IPS DF 6.9 (cell line): Measurements from ENCODE around the gene RCAN3.

Experiments used
- DNase-seq: peaks from one replicate; pipeline ENCODE4 v3.0.0-alpha.2; 2013; ENCODE audit warnings: low read depth, low spot score
- H3K27ac ChIP-seq: one replicate; pipeline ENCODE4 v1.5.1; 2013; ENCODE audit warnings: low read length, control low read depth
- H3K27me3 ChIP-seq: 2 replicates; pipeline ENCODE4 v1.6.1; 2013; ENCODE audit warnings: mild to moderate bottlenecking, low read length; ENCODE audit not compliant: control insufficient read depth, insufficient read depth
- H3K36me3 ChIP-seq: 2 replicates; pipeline ENCODE4 v1.6.1; 2013; ENCODE audit warnings: low read length; ENCODE audit not compliant: control insufficient read depth, insufficient read depth
- H3K4me1 ChIP-seq: 2 replicates; pipeline ENCODE4 v1.6.1; 2013; ENCODE audit warnings: low read length; ENCODE audit not compliant: control insufficient read depth, insufficient read depth
- H3K4me3 ChIP-seq: 2 replicates; pipeline ENCODE4 v1.5.1; 2013; ENCODE audit warnings: mild to moderate bottlenecking, low read length
- H3K9me3 ChIP-seq: 2 replicates; pipeline ENCODE4 v1.6.1; 2013; ENCODE audit warnings: low read length, inconsistent platforms; ENCODE audit not compliant: control insufficient read depth, insufficient read depth
- WGBS: extraction: QIAGEN DNeasy Blood & Tissue Kit; methylation state at CpG from one replicate; pipeline ENCODE4 v1.1.7; 2013; ENCODE audit warnings: mixed read lengths, missing lambda C conversion rate; ENCODE audit not compliant: insufficient read length, insufficient coverage; 5-methylcytosine and 5-hydroxymethylcytosine counted together

The RCAN3 gene

DNA sequence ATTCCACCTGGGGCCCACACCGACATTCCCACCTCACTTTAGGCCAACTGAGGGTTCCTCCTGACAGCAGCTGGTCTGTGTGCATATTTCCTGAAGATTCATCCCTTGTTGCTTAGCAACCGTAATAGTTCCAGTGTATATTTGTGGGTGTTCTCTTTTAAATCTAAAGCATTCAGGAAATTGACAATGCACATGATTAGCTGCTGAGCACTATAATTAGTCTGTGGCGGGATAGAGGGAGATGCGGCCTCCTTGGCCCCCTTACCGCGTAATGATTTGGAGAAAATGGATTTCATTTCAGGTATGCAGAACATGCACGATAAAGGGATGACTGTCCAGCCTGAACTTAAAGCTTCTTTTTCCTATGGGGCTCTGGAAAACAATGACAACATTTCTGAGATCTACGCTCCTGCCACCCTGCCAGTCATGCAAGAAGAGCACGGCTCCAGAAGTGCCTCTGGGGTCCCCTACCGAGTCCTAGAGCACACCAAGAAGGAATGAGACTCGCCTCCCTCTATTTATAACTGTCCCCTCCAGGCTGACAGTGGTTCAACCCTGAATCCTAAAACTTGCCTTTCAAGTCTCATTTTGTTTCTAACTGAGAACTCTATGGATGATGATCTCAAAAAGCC is 33.8 kb upstream of the RCAN3 start:
- WGBS = no CpG with 5 or more reads among the region's 11 CpGs
- H3K36me3 ChIP-seq = no peaks in the 10 kb centered on the region
- no peak overlapping the region for H3K27ac ChIP-seq
- H3K27me3 ChIP-seq = no peaks in the 10 kb centered on the region
- H3K4me1 ChIP-seq = peaks cover 4% of the 10 kb centered on the region; the same call in 1 of the 2 replicates
- H3K4me3 ChIP-seq = no peak overlapping the region
- DNase-seq = no peak
- H3K9me3 ChIP-seq = no peaks in the 10 kb centered on the region

DNA sequence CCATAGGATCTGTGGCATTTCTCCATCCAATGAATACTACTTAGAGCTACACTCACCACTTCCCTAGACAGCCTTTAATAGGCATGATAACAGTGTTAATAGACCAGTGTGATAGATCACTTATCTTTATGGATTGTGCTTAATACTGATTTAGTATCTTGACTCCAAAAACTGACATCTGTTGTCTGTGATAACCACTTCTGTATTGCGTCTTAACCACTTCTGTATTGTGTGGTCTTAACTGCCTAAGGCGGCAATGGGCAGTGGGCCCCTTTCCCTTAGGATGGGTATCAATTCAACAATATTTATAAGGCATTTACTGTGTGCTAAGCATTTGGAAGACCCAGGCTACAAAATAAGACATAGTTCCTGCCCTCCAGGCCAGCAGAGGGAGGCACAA is 32.0 kb upstream of the RCAN3 start:
- Histone ChIP-seq H3K27ac (no peak overlapping the region), H3K36me3 (no peaks in the 10 kb centered on the region)
- WGBS = no CpG with 5 or more reads among the region's 2 CpGs

DNA sequence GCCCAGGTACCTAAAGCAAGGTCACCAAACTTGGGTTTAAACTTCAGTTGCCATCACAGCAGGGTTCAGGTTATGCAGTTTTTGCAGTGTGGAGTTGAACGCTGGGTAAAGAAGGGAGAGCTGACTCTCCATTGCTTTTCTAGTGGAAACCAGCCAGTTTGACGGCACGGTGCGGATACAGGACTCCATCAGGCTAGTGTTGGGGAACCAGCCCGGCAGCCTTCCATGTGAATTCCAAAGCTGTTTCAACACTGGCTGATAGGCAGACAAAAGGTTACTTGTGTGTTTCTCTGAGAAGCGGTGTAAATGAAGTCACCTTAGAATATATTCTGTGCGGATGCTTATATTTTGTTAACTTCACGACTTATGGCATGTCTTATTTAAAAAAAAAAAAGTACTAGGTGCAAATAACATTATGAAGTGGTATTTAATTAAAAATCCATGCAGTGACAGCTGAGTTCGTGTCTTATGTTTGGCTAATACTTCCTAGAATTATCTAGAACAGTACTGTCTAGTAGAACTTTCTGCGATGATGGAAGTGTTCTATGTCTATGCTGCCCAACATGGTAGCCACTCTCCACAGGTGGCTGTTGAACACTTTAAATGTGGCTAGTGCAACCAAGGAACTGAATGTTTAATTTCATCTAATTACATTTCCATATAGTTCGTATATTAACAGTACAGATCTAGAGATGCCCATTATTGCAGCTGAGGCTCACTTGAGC is 29.9 kb upstream of the RCAN3 start:
- WGBS = no CpG with 5 or more reads among the region's 11 CpGs
- Histone ChIP-seq H3K27me3 (no peaks in the 10 kb centered on the region), H3K9me3 (no peaks in the 10 kb centered on the region), H3K4me3 (no peak overlapping the region), H3K4me1 (peaks cover 1% of the 10 kb centered on the region; the same call in 1 of the 2 replicates), H3K36me3 (no peaks in the 10 kb centered on the region), H3K27ac (no peak overlapping the region)
- no peak for DNase-seq

More for the DNA sequence above, 32.0 kb upstream of the RCAN3 start:
- Histone ChIP-seq H3K27me3 (no peaks in the 10 kb centered on the region), H3K4me1 (peaks cover 2% of the 10 kb centered on the region; the same call in 1 of the 2 replicates), H3K4me3 (no peak overlapping the region), H3K9me3 (no peaks in the 10 kb centered on the region)
- no peak for DNase-seq

DNA sequence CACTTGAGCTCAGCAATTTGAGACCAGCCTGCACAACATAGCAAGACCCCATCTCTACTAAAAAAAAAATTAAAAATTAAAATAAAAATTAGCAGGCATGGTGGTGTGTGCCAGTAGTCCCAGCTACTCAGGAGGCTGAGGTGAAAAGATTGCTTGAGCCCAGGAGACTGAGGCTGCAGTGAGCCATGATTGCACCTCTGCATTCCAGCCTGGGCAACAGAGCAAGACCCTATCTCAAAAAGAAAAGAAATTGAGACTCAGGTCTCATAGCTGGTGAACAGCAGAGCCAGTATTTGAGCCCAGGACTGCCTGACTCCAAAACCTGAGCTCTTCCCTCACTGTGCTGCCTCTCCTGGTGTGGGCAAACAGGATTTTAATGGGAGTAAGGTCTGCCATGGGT is 28.4 kb upstream of the RCAN3 start:
- no peak overlapping the region for H3K4me3 ChIP-seq
- peaks cover 1% of the 10 kb centered on the region; the same call in 1 of the 2 replicates for H3K4me1 ChIP-seq
- no peaks in the 10 kb centered on the region for H3K9me3 ChIP-seq
- H3K27ac ChIP-seq = no peak overlapping the region
- DNase-seq = no peak
- H3K36me3 ChIP-seq = no peaks in the 10 kb centered on the region
- no peaks in the 10 kb centered on the region for H3K27me3 ChIP-seq

DNA sequence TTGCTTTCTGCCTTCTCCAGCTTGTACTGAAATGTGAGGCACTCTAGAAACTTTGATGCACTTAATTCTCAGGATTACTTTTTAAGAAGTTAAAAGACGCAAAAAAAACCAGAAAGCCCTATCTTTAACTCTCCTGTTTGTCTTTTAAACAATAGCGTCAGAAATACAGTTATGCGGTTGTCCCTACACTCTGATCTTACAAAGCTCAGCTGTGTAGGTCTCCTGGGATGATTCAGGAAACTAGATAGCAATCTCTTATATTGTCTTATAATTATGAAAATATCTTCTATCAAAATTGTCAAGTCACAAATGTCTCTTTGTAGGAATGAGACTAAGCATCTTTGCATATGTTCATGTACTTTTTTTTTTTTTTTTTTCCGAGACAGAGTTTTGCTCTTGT is 26.9 kb upstream of the RCAN3 start:
- WGBS = no CpG with 5 or more reads among the region's 4 CpGs
- H3K9me3 ChIP-seq = no peaks in the 10 kb centered on the region
- H3K4me3 ChIP-seq = no peak overlapping the region
- no peak overlapping the region for H3K27ac ChIP-seq
- H3K4me1 ChIP-seq = peaks cover 1% of the 10 kb centered on the region; the same call in 1 of the 2 replicates
- no peak for DNase-seq
- H3K36me3 ChIP-seq = no peaks in the 10 kb centered on the region
- no peaks in the 10 kb centered on the region for H3K27me3 ChIP-seq

DNA sequence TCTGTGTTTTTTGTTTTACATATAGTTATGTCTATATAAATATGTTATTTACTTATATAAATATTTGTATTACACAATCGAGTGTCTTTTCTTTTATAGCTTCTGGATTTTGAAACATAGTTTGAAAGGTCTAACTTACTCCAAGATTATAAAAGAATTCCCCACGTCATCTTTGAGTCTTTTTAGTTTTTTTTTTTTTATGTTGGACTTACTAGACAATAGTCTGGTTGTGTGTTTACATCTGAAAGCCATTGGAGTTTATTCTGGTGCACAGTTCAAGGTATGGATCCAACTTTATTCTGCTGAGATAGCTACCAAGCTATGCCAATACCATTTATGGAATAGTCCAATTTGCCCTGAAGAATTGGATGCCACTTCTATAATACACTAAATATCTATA is 26.1 kb upstream of the RCAN3 start:
- Histone ChIP-seq H3K36me3 (no peaks in the 10 kb centered on the region), H3K4me3 (no peak overlapping the region), H3K27me3 (no peaks in the 10 kb centered on the region), H3K27ac (no peak overlapping the region), H3K4me1 (peaks cover 1% of the 10 kb centered on the region; the same call in 1 of the 2 replicates), H3K9me3 (no peaks in the 10 kb centered on the region)
- no CpG with 5 or more reads among the region's 2 CpGs for WGBS
- no peak for DNase-seq

DNA sequence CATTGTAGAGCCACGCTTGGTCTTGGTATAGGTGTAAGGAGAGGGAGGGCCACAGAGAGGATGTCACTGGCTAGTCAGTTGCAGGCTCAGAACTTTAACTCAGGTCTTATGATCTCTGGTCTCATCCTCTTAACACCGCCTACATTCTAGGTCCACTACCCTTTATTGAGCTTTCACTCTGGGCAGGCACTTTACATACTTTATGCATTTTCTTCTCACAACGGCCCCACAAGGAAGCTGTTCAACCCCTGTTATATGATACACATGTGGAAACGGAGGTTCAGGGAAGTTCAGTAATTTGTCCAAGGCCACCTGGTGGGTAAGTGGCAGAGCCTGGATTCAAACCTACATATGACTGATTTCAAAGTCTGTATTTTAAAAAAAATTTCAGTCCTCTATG is 25.3 kb upstream of the RCAN3 start:
- no peaks in the 10 kb centered on the region for H3K36me3 ChIP-seq
- no peaks in the 10 kb centered on the region for H3K4me1 ChIP-seq
- no CpG with 5 or more reads among the region's 4 CpGs for WGBS

DNA sequence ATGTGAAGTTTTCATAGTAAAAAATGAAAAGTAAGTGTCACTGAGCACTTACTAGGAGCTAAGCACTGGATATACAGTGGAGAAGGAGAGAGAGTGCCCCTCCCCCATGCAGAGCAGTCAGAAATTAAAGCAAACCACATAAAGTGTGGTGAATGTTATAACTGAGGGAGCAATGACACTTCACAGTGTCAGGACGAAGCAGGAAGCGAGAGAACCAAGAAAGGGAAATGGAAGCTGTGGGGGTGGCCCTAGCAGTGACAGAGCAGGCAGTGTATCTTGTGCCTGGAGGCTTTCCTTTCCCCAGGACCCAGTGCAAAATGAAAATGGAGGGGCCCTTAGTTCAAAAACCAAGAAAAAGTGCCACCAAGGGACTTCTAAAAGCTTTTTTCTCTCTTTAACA is 21.5 kb upstream of the RCAN3 start:
- DNase-seq = no peak
- no peaks in the 10 kb centered on the region for H3K36me3 ChIP-seq
- H3K9me3 ChIP-seq = no peaks in the 10 kb centered on the region
- no peaks in the 10 kb centered on the region for H3K4me1 ChIP-seq
- H3K27me3 ChIP-seq = no peaks in the 10 kb centered on the region
- no CpG with 5 or more reads among the region's 2 CpGs for WGBS
- H3K4me3 ChIP-seq = no peak overlapping the region
- H3K27ac ChIP-seq = no peak overlapping the region

More for the DNA sequence above, 25.3 kb upstream of the RCAN3 start:
- no peak overlapping the region for H3K27ac ChIP-seq
- H3K27me3 ChIP-seq = no peaks in the 10 kb centered on the region
- H3K4me3 ChIP-seq = no peak overlapping the region
- no peaks in the 10 kb centered on the region for H3K9me3 ChIP-seq
- no peak for DNase-seq

DNA sequence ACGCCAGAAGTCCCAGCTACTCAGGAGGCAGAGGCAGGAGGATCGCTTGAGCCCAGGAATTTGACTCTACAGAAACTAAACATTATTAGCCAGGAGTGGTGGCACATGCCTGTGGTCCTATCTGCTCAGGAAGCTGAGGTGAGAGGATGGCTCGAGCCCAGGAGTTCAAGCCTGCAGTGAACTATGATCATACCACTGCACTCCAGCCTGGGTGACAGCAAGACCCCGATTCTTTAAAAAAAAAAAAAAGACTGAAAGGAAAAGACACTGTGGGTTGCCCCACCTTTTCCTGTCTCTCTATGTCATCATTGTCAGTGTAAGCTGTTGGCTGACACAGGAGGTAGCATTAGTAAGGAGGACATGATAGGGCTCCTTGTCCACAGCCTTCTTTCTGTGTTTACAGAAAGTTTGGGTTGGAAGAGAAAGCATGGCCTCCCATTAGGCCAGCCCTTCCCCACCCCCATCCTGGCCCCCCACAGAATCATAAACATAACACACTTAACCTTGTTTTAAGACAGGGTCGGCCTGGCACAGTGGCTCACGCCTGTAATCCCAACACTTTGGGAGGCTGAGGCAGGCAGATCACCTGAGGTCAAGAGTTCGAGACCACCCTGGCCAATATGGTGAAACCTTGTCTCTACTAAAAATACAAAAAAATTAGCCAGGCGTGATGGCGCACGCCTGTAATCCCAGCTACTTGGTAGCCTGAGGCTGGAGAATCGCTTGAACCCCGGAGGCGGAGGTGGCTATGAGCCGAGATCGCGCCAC is 20.6 kb upstream of the RCAN3 start:
- Histone ChIP-seq H3K4me3 (no peak overlapping the region), H3K27me3 (no peaks in the 10 kb centered on the region), H3K4me1 (no peaks in the 10 kb centered on the region), H3K9me3 (no peaks in the 10 kb centered on the region), H3K27ac (no peak overlapping the region), H3K36me3 (no peaks in the 10 kb centered on the region)
- whole genome bisulfite sequencing = no CpG with 5 or more reads among the region's 16 CpGs
- DNase-seq = no peak

DNA sequence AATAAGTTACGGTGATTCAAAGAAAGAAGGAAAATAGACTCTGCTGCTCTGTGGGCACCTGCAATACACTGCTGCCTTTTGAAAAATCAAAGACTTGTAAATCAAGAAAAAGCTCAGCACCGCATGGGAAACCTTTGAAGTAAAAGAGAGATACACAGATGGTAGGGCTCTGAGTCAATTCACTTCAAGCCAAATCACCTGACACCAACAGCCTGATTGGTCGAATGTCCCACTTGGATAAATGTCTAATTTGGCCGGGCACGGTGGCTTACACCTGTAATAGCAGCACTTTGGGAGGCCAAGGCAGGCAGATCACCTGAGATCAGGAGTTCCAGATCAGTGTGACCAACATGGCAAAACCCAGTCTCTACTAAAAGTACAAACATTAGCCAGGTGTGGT is 19.2 kb upstream of the RCAN3 start:
- DNase-seq = no peak
- Histone ChIP-seq H3K36me3 (no peaks in the 10 kb centered on the region), H3K4me1 (no peaks in the 10 kb centered on the region), H3K27me3 (no peaks in the 10 kb centered on the region), H3K27ac (no peak overlapping the region), H3K9me3 (no peaks in the 10 kb centered on the region), H3K4me3 (no peak overlapping the region)
- WGBS = no CpG with 5 or more reads among the region's 5 CpGs
